OCI-LY7 (cell line): Measurements from ENCODE around the gene AGFG2. TPM values are rescaled to one million over a fixed set of nuclear protein-coding genes. Genes with fewer than 3 reads are reported as not detected.
A peak's percentile ranks its signal among the peaks of the same experiment; 100 is the strongest.
"Not testable (repeated sequence)": the region's sequence is repeated elsewhere in the genome, so short reads cannot be mapped to it uniquely, and the experiment has no call there.

ENCODE experiments used
- BruUV-seq: library from RNA; stranded (reverse); fragments of 400-500 nt; replicated peaks from 2 replicates; lab custom pipeline; 2021; lab: Mats Ljungman, UMichigan
- CTCF ChIA-PET: fragments of 300-600 bp; sonication (Branson Sonifier 250); formaldehyde crosslinking; loops from one replicate; lab custom pipeline; 2022; ENCODE audit warnings: antibody characterized with exemption; ENCODE audit not compliant: unreplicated experiment; lab: Charles Lee
- POLR2A ChIA-PET: fragments of 300-600 bp; sonication (Branson Sonifier 250); formaldehyde crosslinking; loops from one replicate; lab custom pipeline; 2022; ENCODE audit warnings: antibody characterized with exemption; lab: Charles Lee
- DNase-seq: peaks from one replicate; pipeline ENCODE4 v3.0.0-alpha.2; 2015; ENCODE audit warnings: low spot score
- H2AFZ ChIP-seq: fragments of 200-600 bp; sonication (generic), shearing (Covaris generic); 2 replicates; pipeline ENCODE4 v1.6.1; 2014; ENCODE audit warnings: mild to moderate bottlenecking, antibody characterized with exemption, low read length, moderate library complexity
- H3K27ac ChIP-seq: fragments of 200-600 bp; sonication (generic); 2 replicates; pipeline ENCODE4 v1.5.1; 2014; ENCODE audit warnings: mixed run types, low read depth, mild to moderate bottlenecking, moderate library complexity, low read length, inconsistent platforms; ENCODE audit not compliant: poor library complexity, severe bottlenecking
- H3K36me3 ChIP-seq: fragments of 200-600 bp; sonication (generic); 2 replicates; pipeline ENCODE4 v1.6.1; 2014; ENCODE audit warnings: mild to moderate bottlenecking, antibody characterized with exemption, low read length, moderate library complexity, mixed read lengths; ENCODE audit not compliant: insufficient read depth
- H3K4me1 ChIP-seq: fragments of 200-600 bp; sonication (generic); 2 replicates; pipeline ENCODE4 v1.5.1; 2014; ENCODE audit warnings: mild to moderate bottlenecking, low read length; ENCODE audit not compliant: insufficient read depth, poor library complexity, severe bottlenecking
- H3K4me2 ChIP-seq: fragments of 200-600 bp; sonication (generic); 2 replicates; pipeline ENCODE4 v1.6.1; 2014; ENCODE audit warnings: mild to moderate bottlenecking, low read length
- H3K4me3 ChIP-seq: fragments of 200-600 bp; sonication (generic); 2 replicates; pipeline ENCODE4 v1.5.1; 2014; ENCODE audit warnings: mild to moderate bottlenecking, low read depth, low read length; ENCODE audit not compliant: poor library complexity, severe bottlenecking
- H3K79me2 ChIP-seq: fragments of 200-600 bp; sonication (generic); 2 replicates; pipeline ENCODE4 v1.6.1; 2016; ENCODE audit warnings: low read depth, mild to moderate bottlenecking, low read length, moderate library complexity, mixed read lengths; ENCODE audit not compliant: insufficient read depth
- H3K9me2 ChIP-seq: fragments of 200-600 bp; sonication (generic); 2 replicates; pipeline ENCODE4 v1.6.1; 2016; ENCODE audit warnings: mild to moderate bottlenecking, low read length, mixed read lengths; ENCODE audit not compliant: insufficient read depth
- H3K9me3 ChIP-seq: fragments of 200-600 bp; sonication (generic); 2 replicates; pipeline ENCODE4 v1.6.1; 2014; ENCODE audit warnings: mild to moderate bottlenecking, mixed run types, low read length, mixed read lengths
- H4K20me1 ChIP-seq: fragments of 200-600 bp; sonication (generic); 2 replicates; pipeline ENCODE4 v1.6.1; 2014; ENCODE audit warnings: mild to moderate bottlenecking, antibody characterized with exemption, low read length, moderate library complexity, mixed read lengths; ENCODE audit not compliant: insufficient read depth
- CTCF ChIP-seq: fragments of 200-600 bp; sonication (generic); conservative IDR thresholded peaks from 2 replicates; pipeline ENCODE4 v1.5.1; 2014; ENCODE audit warnings: mild to moderate bottlenecking, antibody characterized with exemption, low read length, moderate library complexity, mixed read lengths
- EZH2phosphoT487 ChIP-seq: fragments of 200-600 bp; sonication (generic); IDR thresholded peaks from 2 replicates; pipeline ENCODE4 v1.6.1; 2018; ENCODE audit warnings: low read depth, borderline replicate concordance, mild to moderate bottlenecking, mixed run types, antibody characterized with exemption, low read length, moderate library complexity, mixed read lengths
- intact Hi-C: fragments of 100-400 bp; cut with micrococcal nuclease; formaldehyde crosslinking; loops from one replicate; pipeline ENCODE4 v1.10.0; 2022; ENCODE audit not compliant: unreplicated experiment
- total RNA-seq, 2 experiments: library from RNA; depleted of rRNA in 1 of 2; stranded (reverse); fragments of >200 nt in 1 of 2; shearing (Covaris generic) in 1 of 2; gene quantifications; 2 replicates each; pipeline ENCODE4 v1.2.3, GENCODE V29; 2014 to 2022

Gene AGFG2
- total RNA-seq, 2 experiments from 2014 or later: 11.5 to 15.2 TPM

- H4K20me1 ChIP-seq: no peaks in the 10 kb centered on the region
- no peak overlapping the region for H3K4me3 ChIP-seq
- H3K9me3 ChIP-seq: no peaks in the 10 kb centered on the region
- peak overlapping the region; percentile 40 for H2AFZ ChIP-seq
- no peaks in the 10 kb centered on the region for H3K9me2 ChIP-seq
- H3K4me2 ChIP-seq: peak overlapping the region; percentile 33; the same call in 1 of the 2 replicates
- no peak for TF ChIP-seq EZH2phosphoT487
- TF ChIP-seq CTCF: 0 out of 2 replicates have a peak, but pooled peaks have one; percentile 31
- intact Hi-C loops: no loop called here
- H3K36me3 ChIP-seq: no peaks in the 10 kb centered on the region
- no peak overlapping the region for H3K27ac ChIP-seq
- peaks cover 18% of the 10 kb centered on the region for H3K4me1 ChIP-seq
- no TSS peak for BruUV-seq
- H3K79me2 ChIP-seq: no peaks in the 10 kb centered on the region
- CTCF ChIA-PET: no interaction called here
- POLR2A ChIA-PET: no interaction called here
- DNase-seq: peak; percentile 49
Observed at GRCh38 chr7:100493476-100494264, 45.3 kb upstream of the AGFG2 start.

GRCh38 chr7:100496509-100496908 is 42.5 kb upstream of the AGFG2 start:
- BruUV-seq: no TSS peak
- Histone ChIP-seq H3K27ac (no peak overlapping the region), H3K4me1 (peaks cover 8% of the 10 kb centered on the region), H3K4me2 (no peak overlapping the region), H3K36me3 (no peaks in the 10 kb centered on the region), H3K9me2 (no peaks in the 10 kb centered on the region), H3K79me2 (no peaks in the 10 kb centered on the region), H4K20me1 (no peaks in the 10 kb centered on the region), H2AFZ (no peak overlapping the region), H3K4me3 (no peak overlapping the region), H3K9me3 (no peaks in the 10 kb centered on the region)
- no peak for DNase-seq
- TF ChIP-seq EZH2phosphoT487: no peak
- no peak for TF ChIP-seq CTCF
- ChIA-PET POLR2A (interaction anchor here (0.7 to 1.2 kb wide), 2 partner anchors 37 to 393 kb away, joined by 3 to 4 read pairs; partner anchors contain the start of gene UFSP1), CTCF (no interaction called here)
- intact Hi-C loops: no loop called here

DNA sequence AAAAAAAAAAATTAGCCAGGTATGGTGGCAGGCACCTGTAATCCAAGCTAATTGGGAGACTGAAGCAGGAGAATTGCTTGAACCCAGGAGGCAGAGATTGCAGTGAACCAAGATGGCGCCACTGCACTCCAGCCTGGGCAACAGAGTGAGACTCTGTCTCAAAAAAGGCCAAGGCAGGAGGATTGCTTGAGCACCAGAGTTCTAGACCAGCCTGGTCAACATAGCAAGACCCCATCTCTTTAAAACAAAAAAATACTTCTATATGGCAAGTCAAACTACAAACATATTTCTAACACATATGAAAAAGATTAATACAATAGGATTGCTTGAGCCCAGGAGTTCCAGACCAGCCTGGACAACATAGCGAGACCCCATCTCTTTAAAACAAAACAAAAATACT is 38.3 kb upstream of the AGFG2 start:
- H2AFZ ChIP-seq, H3K9me3 ChIP-seq, H3K27ac ChIP-seq, CTCF ChIA-PET, intact Hi-C loops, H3K9me2 ChIP-seq, H3K4me2 ChIP-seq, H3K79me2 ChIP-seq, BruUV-seq, H3K36me3 ChIP-seq, H4K20me1 ChIP-seq, POLR2A ChIA-PET, H3K4me1 ChIP-seq, H3K4me3 ChIP-seq, DNase-seq: not testable (repeated sequence)

DNA sequence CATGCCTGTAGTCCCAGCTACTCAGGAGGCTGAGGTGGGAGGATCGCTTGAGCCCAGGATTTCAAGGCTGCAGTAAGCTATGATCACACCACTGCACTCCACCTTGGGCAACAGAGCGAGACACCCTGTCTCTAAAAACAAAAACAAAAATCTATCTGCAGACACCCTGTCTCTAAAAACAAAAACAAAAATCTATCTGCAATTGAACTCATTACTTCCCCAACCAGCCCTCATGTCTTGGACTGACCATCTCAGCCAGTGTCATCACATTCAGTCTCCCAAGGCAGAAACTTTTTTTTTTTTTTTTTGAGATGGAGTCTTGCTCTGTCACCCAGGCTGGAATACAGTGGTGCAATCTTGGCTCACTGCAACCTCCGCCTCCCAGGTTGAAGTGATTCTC is 35.0 kb upstream of the AGFG2 start:
- H3K9me3 ChIP-seq, H3K4me3 ChIP-seq, H3K9me2 ChIP-seq, BruUV-seq, H3K4me1 ChIP-seq, DNase-seq, H3K4me2 ChIP-seq, H3K27ac ChIP-seq, CTCF ChIA-PET, H2AFZ ChIP-seq, H4K20me1 ChIP-seq, H3K79me2 ChIP-seq, intact Hi-C loops, H3K36me3 ChIP-seq: not testable (repeated sequence)
- POLR2A ChIA-PET: interaction anchor here (1.2 kb wide), 1 partner anchor 12 kb away, joined by 3 read pairs; no protein-coding TSS in a partner anchor
